NCI-H1694 treated with DMSO at 0.1 percent for 48 hours (cell line): Measurements from ENCODE around the gene F9.
"Not testable (repeated sequence)": the region's sequence is repeated elsewhere in the genome, so short reads cannot be mapped to it uniquely, and the experiment has no call there.

Experiments used
- DNase-seq: peaks from one replicate; lab custom pipeline; 2025; lab: John Stamatoyannopoulos, UW

F9 gene

DNA sequence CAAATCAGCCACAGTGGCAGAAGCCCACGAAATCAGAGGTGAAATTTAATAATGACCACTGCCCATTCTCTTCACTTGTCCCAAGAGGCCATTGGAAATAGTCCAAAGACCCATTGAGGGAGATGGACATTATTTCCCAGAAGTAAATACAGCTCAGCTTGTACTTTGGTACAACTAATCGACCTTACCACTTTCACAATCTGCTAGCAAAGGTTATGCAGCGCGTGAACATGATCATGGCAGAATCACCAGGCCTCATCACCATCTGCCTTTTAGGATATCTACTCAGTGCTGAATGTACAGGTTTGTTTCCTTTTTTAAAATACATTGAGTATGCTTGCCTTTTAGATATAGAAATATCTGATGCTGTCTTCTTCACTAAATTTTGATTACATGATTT lies at the start of gene F9:
Gene F9, plus strand, starts transcription at position 190 of the 400 bp plus-strand sequence. Its CDS starts 26 bp downstream, at position 216.
- DNase-seq: no peak

DNA sequence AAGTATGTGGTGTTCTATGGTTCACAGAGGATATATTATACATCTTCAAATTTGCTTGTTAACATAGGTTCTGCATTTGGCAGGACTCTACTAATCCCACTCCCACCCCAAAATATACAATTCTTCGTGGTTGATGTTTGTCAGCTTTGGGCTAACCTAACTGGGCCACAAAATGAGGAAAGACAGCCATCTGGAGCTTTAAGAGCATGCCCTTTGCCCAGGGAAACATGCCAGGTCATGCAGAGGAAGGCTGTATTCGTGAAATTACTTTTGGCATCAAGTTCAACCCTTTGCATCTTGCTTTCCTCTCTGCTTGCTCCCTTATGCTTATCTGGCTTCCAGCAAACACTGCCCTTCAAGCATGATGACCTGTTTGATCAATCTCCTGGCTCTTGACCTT lies 46.8 kb upstream of the F9 start:
- DNase-seq: no peak

DNA sequence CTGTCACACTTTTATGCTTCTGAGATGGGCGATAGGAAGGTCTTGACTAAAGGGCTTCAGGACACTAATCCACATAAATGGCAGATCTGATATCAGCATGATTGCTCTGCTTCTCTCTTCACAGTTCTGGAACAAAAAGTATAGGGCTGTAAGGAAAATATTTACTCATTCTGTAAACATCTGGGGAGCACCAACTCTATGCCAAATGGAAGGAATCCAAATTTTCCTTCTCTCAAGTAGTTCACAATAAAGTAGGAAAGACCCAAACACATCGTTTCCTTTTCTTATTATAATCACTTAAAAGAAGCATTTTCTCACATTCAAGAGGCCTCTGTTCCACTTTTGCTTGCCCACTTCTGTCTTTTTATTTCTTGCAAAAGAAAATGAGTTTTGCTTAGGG lies 45.9 kb upstream of the F9 start:
- DNase-seq: no peak

DNA sequence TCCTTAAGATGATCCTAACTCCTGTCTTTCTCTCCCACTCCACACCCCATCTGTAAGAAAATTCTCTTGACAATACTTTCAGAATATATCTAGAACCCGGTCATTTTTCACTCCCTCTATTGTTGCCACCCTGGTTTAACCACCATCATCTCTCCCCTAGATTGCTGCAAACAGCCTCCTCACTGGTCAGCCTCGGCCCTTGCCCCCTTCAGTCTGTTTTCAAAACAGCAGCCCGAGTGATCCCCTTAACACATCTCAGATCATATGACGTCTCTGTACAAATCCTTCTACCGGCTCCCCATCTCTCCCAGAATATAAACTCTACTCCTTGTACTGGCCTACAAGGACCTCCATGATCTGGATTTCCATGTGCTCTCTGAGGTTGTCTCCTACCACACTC lies 35.2 kb upstream of the F9 start:
- no peak for DNase-seq

DNA sequence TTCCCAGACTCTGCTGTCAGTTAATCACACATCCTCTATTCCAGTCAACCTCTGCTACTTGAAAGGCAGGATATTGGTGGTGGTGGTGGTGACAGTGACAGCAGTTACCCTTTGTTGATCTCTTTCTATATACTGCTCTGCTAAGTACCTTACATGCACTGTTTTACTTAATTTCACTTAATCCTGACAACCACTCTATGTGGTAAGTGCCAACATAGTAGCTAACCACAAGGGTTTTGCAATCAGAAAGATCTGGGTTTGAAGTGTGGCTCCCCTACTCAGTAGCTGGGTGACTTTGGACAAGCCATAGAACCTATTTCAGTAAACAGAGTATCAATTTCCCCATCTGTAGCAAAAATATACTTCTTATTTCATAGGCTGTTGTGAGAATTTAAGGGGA lies 24.2 kb upstream of the F9 start:
- no peak for DNase-seq

DNA sequence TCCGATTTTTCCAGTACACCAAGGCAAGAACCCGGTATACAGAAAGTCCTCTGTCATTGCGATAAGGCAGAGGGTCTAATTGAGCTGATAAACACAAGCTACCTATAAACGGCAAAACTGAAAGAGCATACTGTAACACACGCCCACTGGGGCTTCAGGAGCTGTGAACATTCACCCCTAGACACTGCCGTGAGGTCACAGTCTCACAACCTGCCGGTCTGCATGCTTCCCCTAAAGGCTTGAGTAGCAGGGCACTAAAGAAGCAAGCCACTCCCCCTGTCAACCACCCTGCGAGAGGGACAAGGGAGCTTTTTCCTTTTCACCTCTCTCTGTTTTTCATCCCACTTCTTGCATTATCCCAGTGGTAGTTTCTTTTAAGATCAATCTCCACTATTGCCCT lies 22.4 kb upstream of the F9 start:
- DNase-seq: no peak

DNA sequence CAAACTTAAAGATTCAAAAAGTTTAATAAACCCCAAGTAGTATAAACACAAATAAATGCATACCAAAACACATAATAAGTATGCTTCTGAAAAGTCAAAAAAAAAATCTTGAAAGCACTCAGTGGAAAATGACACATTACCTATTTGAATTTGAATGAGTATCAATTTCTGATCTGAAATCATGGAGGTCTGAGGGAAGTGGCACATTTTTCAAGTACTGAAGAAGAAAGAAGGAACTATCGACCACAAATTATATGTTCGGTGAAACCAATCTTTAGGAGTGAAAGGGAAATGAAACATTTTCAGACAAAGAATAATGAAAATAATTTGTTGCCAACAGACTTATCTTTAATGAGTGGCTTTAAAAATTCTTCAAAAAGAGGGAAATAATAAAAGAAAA lies 12.1 kb upstream of the F9 start:
- DNase-seq: no peak

DNA sequence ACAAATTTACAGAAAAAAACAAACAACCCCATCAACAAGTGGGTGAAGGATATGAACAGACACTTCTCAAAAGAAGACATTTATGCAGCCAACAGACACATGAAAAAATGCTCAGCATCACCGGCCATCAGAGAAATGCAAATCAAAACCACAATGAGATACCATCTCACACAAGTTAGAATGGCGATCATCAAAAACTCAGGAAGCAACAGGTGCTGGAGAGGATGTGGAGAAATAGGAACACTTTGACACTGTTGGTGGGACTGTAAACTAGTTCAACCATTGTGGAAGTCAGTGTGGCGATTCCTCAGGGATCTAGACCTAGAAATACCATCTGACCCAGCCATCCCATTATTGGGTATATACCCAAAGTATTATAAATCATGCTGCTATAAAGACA lies 1.7 kb upstream of the F9 start:
- DNase-seq: not testable (repeated sequence)

DNA sequence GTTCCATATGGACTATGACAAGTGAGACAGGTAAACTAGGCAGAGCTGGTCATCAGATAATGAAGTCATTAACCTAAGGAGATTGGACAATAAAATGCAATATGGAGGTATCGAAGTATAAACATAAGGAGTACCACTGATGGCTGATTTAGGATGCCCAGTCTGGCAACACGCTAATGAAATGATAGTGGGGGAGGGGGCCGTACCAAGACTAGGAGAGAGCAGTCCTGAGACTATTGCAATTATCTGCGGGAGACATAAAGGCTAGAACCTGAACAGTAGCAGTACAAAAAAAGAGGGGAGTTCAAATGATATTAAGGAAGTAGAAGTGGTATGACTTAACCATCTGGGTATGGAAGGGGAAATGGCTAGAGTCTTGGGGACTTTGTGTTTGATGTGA lies 2.3 kb downstream of the F9 start:
- no peak for DNase-seq

DNA sequence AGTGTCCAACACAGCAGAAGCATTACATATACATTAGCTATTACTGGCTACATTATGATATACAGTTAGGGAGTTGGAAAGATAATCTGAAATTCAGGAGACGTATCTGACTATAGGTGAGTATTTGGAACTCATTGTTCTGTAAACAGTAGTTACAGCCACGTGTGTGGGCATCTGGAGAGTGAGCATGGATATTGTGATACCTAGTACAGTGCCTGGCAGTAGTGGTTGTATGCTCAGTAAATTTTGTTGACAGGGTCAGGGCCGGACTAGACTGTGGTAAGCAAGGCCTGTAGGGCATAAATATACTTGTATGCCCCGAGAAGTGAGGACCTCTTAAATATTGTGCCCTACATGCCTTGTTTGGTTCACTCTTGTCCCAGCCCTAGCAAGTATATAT lies 2.9 kb downstream of the F9 start:
- no peak for DNase-seq

DNA sequence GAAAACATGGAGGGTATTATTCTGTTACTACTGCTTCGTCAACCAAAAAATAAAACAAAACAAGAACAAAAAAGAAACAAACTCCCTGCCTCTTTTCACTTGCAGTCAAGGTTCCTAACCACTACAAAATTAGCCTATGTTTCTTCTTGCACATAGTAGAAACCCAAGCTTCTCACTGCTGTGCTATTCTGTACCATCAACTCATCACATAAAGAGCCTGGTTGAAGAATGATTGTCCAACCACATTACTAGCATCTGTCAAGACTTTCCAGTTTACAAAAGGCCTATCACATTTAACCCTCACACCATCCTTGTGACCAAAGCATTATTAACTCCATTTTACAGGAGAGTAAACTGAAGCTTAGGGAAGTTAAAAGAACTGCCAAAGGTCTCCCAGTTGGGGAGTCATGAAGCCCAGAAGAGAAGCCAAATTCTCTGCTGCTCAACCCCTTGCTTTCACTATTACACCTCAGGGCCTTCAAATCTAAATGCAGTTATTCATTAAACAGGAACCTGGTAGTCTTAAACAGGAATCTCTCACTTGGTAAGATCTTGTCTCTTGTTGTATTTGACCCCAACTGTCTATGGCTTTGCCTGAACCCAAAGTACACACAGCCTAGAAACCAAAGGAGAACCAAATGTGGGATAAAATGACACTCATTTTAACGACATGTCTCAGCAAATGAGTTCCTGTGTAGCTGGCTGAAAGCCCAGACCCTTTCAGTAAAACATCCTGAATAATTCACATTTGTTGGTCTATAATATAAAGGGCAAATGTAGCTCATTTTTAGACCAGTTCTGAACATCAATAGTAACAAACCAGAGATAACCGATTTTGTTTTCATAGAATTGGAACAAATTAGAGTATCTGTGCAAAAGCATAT lies 8.6 kb downstream of the F9 start:
- DNase-seq: no peak

DNA sequence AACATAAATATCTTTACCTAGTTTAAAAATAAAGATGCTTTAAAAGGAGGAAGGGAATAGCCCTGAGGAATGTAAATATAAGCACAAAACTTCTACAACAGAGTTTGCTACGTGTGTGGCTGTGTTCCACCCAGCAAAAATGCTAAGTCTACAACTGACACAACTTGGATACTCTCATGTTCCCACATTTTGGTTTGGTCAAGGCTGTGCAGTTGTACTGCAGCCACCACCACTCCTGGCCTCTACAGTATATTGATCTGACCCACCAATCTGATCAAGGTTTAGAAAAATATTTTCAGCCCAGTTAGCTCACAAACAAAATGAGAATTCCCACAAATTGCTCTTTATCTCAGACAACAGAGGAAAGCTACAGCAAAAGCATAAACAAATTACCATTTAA lies 12.1 kb downstream of the F9 start:
- no peak for DNase-seq

DNA sequence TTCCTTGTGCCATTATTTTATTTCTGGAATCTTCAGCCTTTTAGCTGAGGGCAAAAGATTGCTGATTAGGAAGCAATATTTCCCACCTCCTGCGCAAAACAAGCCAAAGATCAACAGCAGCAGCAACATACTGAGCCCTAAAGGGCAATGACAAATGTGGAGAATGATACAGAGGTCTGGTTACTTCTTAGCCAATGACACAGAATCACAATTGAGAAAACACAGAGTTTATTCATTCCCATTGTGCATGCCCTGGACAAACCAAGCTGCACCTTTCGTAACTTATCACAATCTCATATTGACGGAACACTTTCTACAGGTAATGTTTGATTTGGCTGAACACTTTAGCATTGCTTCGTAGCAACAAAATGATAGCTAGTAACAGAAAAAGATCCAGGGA lies 13.4 kb downstream of the F9 start:
- DNase-seq: no peak

DNA sequence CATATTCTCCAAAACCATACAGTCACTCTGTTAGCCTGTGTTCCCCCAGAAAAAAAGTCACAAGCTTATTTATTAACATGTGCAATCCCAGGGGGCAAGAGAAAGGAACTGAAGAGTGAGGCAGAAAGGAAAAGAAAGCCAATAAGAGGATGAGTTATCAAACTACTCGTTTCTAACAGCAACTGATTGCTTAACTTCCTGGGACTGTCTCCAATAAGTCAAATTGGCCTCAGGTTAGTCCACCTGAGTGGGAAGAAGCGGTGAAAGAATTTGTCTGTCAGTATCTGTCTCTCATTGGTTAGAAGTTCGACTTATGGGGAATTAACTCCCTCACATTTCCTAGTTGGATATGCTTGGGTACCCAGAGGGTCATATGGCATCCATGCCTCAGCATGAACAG lies 14.1 kb downstream of the F9 start:
- no peak for DNase-seq

DNA sequence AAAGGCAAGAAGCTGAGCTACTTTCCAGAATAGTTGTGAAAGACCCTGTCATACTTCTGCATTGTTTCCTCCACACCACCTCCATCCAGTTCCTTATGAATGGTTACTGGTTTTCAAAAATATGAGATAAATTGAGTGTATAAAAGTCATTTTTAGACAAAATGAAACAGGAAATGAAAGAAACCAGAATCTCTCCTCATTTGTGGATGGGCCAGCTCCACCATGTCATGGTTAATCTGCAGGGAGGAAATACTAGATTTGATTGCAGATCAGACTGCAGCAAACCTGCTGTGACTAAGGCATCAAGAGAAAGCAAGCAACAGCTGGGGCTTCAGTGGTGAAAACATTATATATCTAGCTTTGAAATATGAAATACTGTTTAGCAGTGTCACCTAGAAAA lies 23.8 kb downstream of the F9 start:
- no peak for DNase-seq

DNA sequence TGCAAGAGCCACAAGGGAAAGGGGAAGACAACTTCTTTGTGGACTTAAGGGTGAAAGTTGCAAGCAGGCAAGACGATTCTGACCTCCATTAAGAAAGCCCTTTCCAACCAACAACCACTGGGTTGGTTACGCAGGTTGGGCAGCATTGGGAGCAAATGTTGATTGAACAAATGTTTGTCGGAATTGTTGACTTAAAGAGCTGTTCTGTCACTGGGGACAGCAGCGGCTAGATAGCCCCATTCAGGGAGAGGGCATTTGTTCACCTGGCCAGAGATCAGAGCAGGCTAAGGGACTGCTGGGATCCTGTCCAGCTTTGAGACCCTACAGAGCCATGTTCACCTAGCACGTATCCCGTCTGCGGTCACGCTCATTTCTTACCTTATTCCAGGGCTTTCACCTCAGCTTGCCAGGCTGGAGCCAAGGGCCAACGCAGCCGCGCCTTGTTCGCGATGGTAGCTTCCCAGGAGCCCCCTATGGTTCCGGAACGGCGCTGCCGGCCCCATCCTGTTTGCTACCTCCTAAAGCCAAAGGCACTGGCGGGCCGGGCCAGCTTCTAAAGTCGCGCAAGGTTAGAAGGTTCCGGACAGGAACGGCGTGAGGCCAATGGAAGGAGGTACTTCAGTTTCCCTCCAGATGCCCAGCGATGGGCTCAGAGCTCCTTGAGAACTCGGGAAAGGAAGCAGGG lies 24.6 kb downstream of the F9 start:
- no peak for DNase-seq

DNA sequence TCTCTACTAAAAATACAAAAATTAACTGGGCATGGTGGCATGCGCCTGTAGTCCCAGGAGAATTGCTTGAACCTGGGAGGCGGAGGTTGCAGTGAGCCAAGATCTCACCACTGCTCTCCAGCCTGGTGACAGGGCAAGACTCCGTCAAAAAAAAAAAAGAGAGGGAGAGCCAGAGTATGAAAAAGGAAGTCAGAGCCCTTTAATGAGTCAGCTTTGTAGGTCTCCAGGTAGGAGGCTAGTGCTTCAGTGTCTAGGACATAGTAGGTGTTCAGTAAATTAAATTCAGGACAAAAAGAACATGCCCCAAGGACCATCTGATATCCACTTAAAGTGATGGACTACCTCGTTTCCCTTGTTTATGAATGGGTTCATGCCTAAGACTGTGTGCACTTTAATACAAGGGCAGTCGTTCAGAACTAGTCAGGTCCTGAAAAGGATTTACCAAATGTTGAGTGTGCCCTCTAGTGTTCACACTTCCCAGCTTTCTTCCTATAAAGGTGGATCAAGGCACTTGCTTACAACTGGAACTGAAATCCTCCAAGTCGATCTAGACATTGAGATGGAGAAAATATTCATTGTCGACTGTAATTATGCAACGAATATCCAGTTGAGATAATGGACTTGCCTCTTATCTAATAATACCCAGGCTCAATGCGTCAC lies 29.0 kb downstream of the F9 start:
- DNase-seq: peak; percentile 9

DNA sequence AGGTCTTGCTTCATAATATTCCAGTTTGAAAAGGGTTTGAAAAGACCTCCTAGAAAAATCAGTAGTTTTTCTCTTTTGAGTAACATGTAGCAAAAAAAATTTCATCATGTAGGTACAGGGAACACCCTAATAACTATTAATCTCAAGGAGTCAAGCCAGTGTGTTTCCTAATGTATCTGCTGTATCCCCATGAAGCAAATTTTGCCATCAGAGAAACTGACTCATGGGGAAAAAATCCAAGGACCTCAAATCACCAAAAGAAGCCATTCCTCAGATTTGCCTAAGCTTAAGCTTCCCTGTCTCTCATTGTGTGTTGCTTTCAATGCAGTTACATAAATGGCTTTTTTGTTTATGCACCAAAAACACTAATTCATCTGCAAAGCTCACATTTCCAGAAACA lies 29.7 kb downstream of the F9 start:
- DNase-seq: no peak

DNA sequence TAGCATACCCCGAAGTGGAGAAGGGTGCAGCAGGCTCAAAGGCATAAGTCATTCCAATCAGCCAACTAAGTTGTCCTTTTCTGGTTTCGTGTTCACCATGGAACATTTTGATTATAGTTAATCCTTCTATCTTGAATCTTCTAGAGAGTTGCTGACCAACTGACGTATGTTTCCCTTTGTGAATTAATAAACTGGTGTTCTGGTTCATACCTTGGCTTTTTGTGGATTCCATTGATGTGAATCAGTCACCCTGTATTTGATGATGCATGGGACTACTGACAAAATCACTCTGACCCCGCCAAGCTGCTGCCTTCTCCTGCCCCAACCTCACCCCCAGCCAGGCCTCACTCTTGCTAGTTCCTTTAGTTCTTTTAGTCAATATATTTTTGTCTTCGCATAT lies 32.7 kb downstream of the F9 start:
- DNase-seq: no peak

DNA sequence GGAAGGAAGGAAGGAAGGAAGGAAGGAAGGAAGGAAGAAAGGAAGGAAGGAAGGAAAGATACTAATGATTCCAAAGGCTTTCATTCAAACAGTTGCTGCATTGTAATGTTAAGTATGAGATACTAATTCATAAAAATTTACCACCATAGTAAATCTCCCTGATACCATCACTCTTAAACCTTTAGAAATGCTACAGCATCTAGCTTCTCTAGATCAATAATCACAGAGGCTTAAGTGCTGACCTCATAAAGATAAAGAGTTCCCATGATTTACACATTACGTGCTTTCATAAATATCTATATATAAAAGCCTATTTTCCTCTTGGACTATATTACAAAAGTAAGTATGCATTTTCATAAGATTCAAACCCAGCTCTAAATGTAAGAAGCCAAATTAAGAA lies 36.4 kb downstream of the F9 start:
- DNase-seq: no peak

DNA sequence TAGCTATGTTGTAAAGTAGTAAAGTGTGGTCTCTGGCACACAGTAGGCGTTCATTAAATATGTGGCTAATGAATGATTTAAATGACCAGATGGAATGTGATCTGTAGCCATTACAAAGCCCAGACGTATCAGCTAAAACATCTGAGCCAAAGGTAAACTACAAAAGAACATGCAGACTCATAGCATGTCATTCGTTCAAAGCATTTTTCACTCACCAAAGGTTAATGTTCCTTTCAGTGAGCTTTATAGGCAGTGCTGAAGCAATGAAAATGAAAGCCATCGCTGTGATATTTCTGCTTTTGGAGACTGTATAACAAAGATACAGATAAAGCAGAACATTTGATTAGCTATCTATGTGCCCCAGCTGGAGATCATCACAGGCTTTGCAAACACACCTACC lies 50.5 kb downstream of the F9 start:
- no peak for DNase-seq

DNA sequence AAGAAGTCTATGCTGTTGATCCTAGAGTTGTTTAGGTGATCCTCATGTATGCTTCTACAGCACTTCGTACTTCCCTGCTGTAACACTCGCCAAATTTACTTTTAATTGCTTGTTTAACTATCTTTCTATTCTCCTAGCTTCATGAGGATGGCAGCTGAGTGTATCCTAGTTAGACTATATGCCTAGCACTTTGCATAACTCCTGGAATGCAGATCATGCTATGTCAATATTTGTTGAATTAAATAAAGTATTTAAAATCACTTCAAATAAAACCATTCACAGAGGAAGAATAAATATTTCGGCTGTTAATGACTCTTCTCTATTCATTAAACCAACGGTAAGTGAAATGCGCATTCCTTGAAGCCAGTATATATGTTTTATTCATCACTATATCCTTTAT lies 55.1 kb downstream of the F9 start:
- DNase-seq: no peak

DNA sequence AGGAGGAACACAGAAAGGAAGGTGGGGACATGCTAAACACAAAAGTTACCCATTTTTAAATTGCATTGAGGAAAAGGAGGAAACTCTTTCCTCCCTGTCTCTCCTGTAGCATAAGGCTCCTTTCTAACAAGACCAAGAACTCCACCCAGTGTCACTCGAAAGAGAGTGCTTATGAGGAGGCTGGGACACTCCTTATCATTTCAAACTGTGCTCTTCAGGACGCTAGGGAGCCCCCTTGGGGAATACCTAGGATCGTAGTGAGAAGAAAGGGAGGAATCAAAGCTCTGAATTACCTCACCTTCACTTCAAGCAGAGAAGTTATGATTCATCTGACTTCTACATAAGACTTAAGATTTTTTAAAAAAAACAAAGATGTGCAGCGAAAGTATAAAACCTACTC lies 65.5 kb downstream of the F9 start:
- DNase-seq: no peak
